Large intestine (tissue), 3 donors: ENCODE measurements around the gene ENPP1. TPM values are rescaled to one million over a fixed set of nuclear protein-coding genes. Genes with fewer than 3 reads are reported as not detected.

Source experiments
- DNase-seq, 2 donors: peaks; one replicate each; pipeline versions ENCODE4 v3.0.0 to v3.0.0-alpha.2; 2013
- H3K27ac ChIP-seq: one replicate; pipeline ENCODE4 v1.5.1; 2013; ENCODE audit warnings: low read length
- H3K27me3 ChIP-seq: 2 replicates; pipeline ENCODE4 v1.6.1; 2013; ENCODE audit warnings: low read length; ENCODE audit not compliant: control insufficient read depth, insufficient read depth
- H3K36me3 ChIP-seq: 2 replicates; pipeline ENCODE4 v1.6.1; 2013; ENCODE audit warnings: low read length; ENCODE audit not compliant: control insufficient read depth, insufficient read depth
- H3K4me1 ChIP-seq: one replicate; pipeline ENCODE4 v1.6.1; 2013; ENCODE audit warnings: low read length; ENCODE audit not compliant: control insufficient read depth, insufficient read depth
- H3K4me3 ChIP-seq: one replicate; pipeline ENCODE4 v1.5.1; 2013; ENCODE audit warnings: low read length
- H3K9me3 ChIP-seq: one replicate; pipeline ENCODE4 v1.6.1; 2013; ENCODE audit warnings: mild to moderate bottlenecking, low read depth, low read length, moderate library complexity; ENCODE audit not compliant: control insufficient read depth
- WGBS: methylation state at CpG from one replicate; pipeline ENCODE4 v1.1.5; 2013; ENCODE audit warnings: low lambda C conversion rate; ENCODE audit not compliant: insufficient coverage; 5-methylcytosine and 5-hydroxymethylcytosine counted together
- polyA plus RNA-seq: library from polyadenylated mRNA; unstranded; fragments of 120-200 nt; gene quantifications from one replicate; pipeline ENCODE4 v1.2.1, GENCODE V29; 2013

Gene ENPP1
- polyA plus RNA-seq, 1 donor, result 9.5 TPM

DNA sequence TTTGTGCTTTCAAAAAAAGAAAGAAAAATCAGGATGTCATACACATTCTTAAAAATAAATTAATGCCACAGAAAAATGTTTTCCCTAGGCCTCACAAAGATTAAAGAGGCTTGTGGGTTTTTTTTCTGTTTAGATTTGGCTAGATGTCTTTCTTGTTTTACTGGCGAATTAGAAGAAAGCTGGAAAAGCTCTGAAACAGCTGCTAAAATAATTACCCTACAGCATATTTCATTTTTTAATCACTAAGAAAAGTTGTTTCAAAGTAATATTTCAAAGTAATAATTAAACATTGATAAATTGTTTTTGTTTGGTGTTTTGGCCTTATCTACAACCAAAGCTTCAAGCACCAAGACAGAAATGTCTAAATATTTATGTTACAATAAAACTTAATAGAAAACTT lies 3.7 kb upstream of the ENPP1 start:
- Histone ChIP-seq H3K4me1 (no peaks in the 10 kb centered on the region), H3K36me3 (no peaks in the 10 kb centered on the region), H3K27ac (no peak overlapping the region), H3K4me3 (no peak overlapping the region), H3K9me3 (no peaks in the 10 kb centered on the region), H3K27me3 (peaks cover 2% of the 10 kb centered on the region)
- DNase-seq, result no peak
- WGBS, result 71% methylated on average over 1 of the region's 1 CpG

DNA sequence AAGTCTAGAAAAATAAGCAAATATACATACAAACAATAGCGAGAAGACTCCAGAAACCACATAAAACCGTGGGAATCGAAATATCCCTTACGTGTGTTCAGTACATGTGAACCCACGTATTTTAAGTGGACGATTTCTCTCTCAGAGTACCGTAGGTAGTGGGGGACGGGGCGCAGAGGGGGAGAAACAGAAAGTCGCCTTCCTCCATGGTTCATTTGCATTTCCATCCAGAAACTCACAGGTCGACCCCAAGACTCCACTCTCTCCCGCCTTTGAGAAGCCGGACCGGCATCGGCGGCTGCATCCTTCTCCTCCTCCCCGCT lies 538 bp upstream of the ENPP1 start:
- Histone ChIP-seq H3K27me3 (peaks cover 2% of the 10 kb centered on the region), H3K4me3 (peak overlapping the region; percentile 55), H3K9me3 (no peaks in the 10 kb centered on the region), H3K4me1 (no peaks in the 10 kb centered on the region), H3K27ac (no peak overlapping the region), H3K36me3 (no peaks in the 10 kb centered on the region)
- WGBS, result 20% methylated on average over 1 of the region's 17 CpGs
- DNase-seq, result no peak

DNA sequence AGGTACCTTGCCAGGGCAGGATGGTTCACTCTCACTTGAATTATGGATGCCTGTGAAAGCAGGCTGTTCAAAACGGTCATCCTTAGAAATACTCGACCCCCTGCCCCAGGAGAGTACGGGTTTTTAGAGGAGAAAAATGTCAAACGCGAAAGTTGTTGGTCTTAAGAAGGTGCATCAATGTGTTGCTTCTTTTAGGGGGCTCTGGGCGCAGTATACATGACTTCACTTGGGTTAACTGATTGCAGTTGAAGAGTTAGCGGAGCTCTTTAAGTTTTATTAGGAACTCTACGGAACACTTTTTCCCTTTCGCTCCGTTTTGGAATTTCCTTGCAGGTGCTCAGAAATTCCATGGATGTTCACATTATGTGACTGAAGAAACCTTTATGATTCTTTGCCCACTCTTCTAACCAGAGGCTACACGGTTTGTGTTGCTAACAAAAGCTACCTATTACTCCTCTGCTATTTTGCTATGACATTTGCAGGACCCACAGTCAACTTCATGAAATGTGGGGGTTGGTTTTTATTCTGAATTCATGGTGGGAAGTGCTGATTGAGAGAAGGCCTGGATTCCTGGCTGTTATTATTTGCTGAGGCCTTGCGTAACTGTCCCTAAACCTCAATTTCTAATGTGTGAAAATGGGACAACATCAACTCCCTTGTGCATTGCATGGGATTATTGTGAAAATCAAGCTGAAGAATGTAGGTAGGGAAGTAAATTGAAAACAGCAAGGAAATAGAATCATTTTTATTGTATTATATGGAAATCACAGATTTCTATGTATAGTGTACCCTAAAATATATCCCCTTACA lies 845 bp downstream of the ENPP1 start:
- H3K36me3 ChIP-seq, result no peaks in the 10 kb centered on the region
- H3K27me3 ChIP-seq, result peaks cover 2% of the 10 kb centered on the region
- no peaks in the 10 kb centered on the region for H3K9me3 ChIP-seq
- H3K4me3 ChIP-seq, result peak overlapping the region; percentile 60
- no CpG with 5 or more reads among the region's 12 CpGs for WGBS
- H3K27ac ChIP-seq, result peak overlapping the region; percentile 47
- DNase-seq, result no peak
- no peaks in the 10 kb centered on the region for H3K4me1 ChIP-seq

DNA sequence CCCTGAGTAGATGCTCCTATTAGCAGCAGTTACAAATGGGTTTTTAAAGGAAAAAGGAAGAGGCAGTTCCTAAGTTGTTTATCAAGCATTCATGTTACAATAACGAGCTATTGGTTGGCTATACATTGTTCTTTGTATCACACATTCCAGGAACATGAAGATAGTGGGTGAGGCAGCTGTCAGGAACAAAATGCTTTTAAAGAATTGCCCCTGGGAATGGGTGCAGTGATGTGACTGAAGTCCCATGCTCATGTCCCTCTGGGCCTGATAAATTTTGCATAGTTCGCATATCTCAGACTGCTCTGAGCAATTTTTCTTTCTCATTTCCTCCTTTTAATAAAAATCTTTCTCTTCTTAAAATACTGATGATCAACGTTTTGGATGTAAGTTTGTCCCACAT lies 3.7 kb downstream of the ENPP1 start:
- no peak for DNase-seq
- 100% methylated on average over 1 of the region's 3 CpGs for WGBS
- peaks cover 2% of the 10 kb centered on the region for H3K27me3 ChIP-seq
- H3K27ac ChIP-seq, result no peak overlapping the region
- H3K4me1 ChIP-seq, result peaks cover 7% of the 10 kb centered on the region
- no peaks in the 10 kb centered on the region for H3K36me3 ChIP-seq
- H3K4me3 ChIP-seq, result no peak overlapping the region
- H3K9me3 ChIP-seq, result no peaks in the 10 kb centered on the region

DNA sequence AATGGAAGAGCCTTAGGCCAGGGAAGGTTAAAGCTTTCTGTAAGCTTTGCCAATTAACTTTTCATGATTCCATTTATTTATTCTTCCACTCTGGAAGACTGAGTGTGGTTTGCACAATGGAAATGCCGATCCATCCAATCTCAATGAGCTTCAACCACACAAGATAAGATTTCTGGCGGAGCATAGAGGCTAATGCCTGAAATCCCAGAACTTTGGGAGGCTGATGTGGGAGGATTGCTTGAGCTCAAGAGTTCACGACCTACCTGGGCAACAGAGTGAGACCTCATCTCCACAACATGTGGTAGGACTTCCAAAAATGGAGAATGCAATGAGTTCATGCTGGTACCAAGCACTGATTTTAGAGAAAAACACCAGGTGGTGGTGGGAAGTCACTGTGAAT lies 6.2 kb downstream of the ENPP1 start:
- no peaks in the 10 kb centered on the region for H3K27me3 ChIP-seq
- H3K36me3 ChIP-seq, result no peaks in the 10 kb centered on the region
- no CpG with 5 or more reads among the region's 3 CpGs for WGBS
- peaks cover 7% of the 10 kb centered on the region for H3K4me1 ChIP-seq
- no peaks in the 10 kb centered on the region for H3K9me3 ChIP-seq
- no peak for DNase-seq
- no peak overlapping the region for H3K4me3 ChIP-seq
- no peak overlapping the region for H3K27ac ChIP-seq

DNA sequence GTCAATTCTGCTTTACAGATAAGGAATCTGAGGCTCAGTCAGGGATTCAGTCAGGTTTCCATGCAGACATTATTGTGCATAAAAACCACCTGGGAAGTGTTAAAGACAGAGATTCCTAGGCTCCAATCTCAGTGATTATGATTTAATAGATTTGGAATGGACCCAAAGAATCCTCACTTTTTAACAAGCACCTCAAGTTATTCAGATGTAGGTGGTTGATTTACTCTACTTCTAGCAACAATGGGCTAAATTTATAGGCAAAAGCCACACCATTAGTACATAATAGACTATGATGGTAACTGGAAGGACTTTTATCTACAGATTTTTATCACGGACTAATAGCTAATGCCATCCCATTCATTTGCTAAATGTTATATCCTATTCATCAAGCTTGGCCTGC lies 9.0 kb downstream of the ENPP1 start:
- Histone ChIP-seq H3K4me1 (peaks cover 7% of the 10 kb centered on the region), H3K4me3 (no peak overlapping the region), H3K27me3 (no peaks in the 10 kb centered on the region), H3K27ac (peak overlapping the region; percentile 75), H3K36me3 (no peaks in the 10 kb centered on the region), H3K9me3 (no peaks in the 10 kb centered on the region)
- no CpG with 5 or more reads among the region's 1 CpG for WGBS
- no peak for DNase-seq

DNA sequence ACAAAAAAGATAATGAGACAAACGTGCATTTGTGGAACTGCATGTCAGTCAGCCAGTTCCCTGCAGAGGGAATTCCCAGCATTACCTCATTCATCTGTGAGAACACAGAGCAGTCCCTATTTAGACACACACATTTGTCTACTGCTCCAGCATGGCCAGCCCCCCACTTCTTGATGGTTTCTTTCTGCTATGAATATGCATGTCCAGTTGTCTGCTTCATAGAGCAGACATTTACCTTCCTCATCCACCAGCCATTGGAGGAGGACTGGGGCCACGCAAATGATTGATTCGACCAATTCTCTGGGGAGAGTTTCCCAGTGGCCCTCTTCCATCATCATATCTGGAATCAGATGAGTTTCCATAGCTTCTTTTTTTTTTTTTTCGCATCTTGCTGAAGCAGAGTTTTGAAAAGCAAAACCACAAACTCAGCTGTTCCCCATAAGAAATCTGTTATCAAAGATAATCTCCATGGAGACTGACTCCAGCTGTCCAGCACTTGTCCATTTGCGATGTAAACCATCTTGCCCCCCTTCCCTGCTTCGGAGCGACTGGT lies 11.8 kb downstream of the ENPP1 start:
- 100% methylated on average over 1 of the region's 7 CpGs for WGBS
- no peak overlapping the region for H3K27ac ChIP-seq
- H3K27me3 ChIP-seq, result no peaks in the 10 kb centered on the region
- H3K36me3 ChIP-seq, result no peaks in the 10 kb centered on the region
- no peak overlapping the region for H3K4me3 ChIP-seq
- H3K9me3 ChIP-seq, result no peaks in the 10 kb centered on the region
- no peak for DNase-seq
- peaks cover 7% of the 10 kb centered on the region for H3K4me1 ChIP-seq

DNA sequence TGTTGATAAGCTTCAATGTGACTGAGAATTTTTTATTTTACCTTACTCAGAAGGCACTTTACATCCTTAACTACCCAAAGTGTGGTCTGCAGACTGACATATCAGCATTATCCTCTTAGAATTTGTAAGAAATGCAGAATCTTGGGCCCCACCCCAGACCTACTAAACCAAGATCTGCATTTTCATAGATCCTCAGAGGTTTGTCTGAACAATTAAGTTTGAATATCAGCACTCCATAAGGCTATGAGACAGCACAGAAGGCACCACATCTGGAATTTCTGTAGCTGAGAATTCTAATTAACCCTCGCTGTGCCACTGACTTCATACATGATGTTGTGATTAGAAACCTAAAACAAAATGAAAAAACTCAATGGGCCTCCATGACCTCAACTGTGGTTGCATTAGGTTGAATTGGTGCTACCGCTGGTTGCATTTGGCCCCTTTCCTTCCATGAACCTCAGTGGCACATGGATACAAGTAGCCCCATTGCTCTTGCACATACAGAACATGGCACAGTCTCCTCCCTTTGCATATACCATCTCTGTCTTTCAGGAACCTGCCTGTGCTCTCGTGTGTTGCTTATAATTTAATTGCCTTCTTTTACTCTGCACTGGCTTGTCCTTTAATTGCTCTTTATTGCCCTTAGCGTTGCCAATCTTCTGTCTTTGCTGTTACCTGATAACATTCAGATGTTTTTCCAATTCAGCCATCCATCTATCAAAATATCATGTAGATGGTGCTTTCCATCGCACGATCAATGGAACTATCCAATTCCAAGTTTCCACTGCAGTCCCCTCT lies 13.4 kb downstream of the ENPP1 start:
- DNase-seq, result no peak
- H3K27ac ChIP-seq, result no peak overlapping the region
- no peak overlapping the region for H3K4me3 ChIP-seq
- 73% methylated on average over 4 of the region's 6 CpGs for WGBS
- no peaks in the 10 kb centered on the region for H3K4me1 ChIP-seq
- no peaks in the 10 kb centered on the region for H3K36me3 ChIP-seq
- H3K9me3 ChIP-seq, result no peaks in the 10 kb centered on the region
- no peaks in the 10 kb centered on the region for H3K27me3 ChIP-seq

DNA sequence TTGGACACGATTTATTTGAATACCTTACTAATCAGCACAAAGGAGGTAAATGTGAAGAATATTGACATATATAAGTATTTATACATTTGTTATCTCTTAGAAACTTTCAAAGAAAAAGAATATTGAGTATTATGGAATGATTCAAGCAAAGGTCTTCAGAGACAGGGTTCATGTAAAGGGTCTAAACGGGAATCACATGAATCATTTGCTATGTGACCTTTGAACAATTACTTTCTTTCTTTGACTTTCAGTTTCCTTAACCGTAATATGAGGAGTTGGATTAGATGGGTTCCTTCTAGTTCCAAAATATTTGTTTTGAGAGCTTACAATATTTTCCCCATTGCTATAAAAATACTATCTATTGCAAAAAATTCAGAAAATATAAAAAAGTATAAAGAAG lies 14.3 kb downstream of the ENPP1 start:
- no peaks in the 10 kb centered on the region for H3K27me3 ChIP-seq
- no peaks in the 10 kb centered on the region for H3K36me3 ChIP-seq
- no peaks in the 10 kb centered on the region for H3K9me3 ChIP-seq
- H3K27ac ChIP-seq, result no peak overlapping the region
- peak in 1 of 2 donors; percentile 70 for DNase-seq
- H3K4me3 ChIP-seq, result no peak overlapping the region
- no peaks in the 10 kb centered on the region for H3K4me1 ChIP-seq
- 38% methylated on average over 2 of the region's 3 CpGs for WGBS

DNA sequence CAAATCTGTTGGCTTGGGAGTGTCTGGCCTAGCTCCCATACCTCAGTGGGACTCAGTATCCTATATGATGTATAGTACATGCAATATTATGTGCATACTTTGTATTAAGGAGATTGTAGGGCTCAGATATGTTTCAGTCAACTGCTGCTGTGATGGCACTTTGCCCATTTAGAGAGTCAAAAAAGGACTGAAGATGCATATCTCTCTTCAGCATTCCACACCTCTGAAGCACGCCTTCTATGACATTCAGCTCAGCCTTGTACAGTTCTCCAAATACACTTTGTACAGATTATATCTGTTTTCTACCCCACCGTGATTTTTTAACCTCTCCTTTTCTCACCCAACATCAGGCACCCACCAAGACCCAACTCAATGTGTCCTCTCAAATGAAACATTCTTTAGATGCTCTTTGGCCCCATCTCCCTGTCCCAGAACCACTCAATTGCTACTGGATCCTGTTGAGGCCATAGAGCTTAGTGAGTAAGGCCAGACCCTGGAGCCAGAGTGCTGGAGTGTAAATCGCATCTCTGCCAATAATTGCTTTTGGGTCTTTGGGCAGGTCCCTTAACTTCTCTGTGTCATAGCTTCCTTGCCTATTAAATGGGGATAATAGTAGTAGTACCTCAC lies 15.6 kb downstream of the ENPP1 start:
- Histone ChIP-seq H3K9me3 (no peaks in the 10 kb centered on the region), H3K27me3 (no peaks in the 10 kb centered on the region), H3K27ac (no peak overlapping the region), H3K4me3 (no peak overlapping the region), H3K4me1 (no peaks in the 10 kb centered on the region), H3K36me3 (no peaks in the 10 kb centered on the region)
- DNase-seq, result no peak
- WGBS, result 80% methylated on average over 1 of the region's 3 CpGs
